Bronchial epithelial cell (primary cell): ENCODE data around the gene PBX1. TPM values are rescaled to one million over a fixed set of nuclear protein-coding genes. Genes with fewer than 3 reads are reported as not detected.
"Not testable (repeated sequence)": the region's sequence is repeated elsewhere in the genome, so short reads cannot be mapped to it uniquely, and the experiment has no call there.

Experiments used
- DNase-seq: peaks from one replicate; pipeline ENCODE4 v3.0.0-alpha.2; 2010; ENCODE audit warnings: low read depth
- FAIRE-seq: peaks from 2 replicates; lab custom pipeline; 2011; peaks lifted over from hg19 to GRCh38; lab: Jason Lieb, UNC
- H3K27me3 ChIP-seq: 2 replicates; pipeline ENCODE4 v1.5.1; 2011; ENCODE audit warnings: low read length; ENCODE audit not compliant: control insufficient read depth, insufficient read depth
- H3K36me3 ChIP-seq: 2 replicates; pipeline ENCODE4 v1.5.1; 2011; ENCODE audit warnings: low read length; ENCODE audit not compliant: control insufficient read depth, insufficient read depth
- H3K4me3 ChIP-seq: 2 replicates; pipeline ENCODE4 v1.5.1; 2011; ENCODE audit warnings: mild to moderate bottlenecking, low read depth, low read length, control low read depth
- total RNA-seq: library from RNA; depleted of rRNA; stranded (reverse); fragments of >200 nt; gene quantifications from 2 replicates; pipeline ENCODE4 v1.2.1, GENCODE V29; 2014
- TF ChIP-seq, protein P1 (sequence below): IDR thresholded peaks from 2 replicates; pipeline ENCODE4 v1.5.1; 2011; ENCODE audit warnings: mild to moderate bottlenecking, moderate library complexity, low read length, control low read depth, inconsistent platforms; ENCODE audit not compliant: insufficient read depth, severe bottlenecking

Gene PBX1
- total RNA-seq, 1 donor from 2014 or later = 3.2 TPM

GRCh38 chr1:164516591-164516990 lies 42.4 kb upstream of the PBX1 start:
- FAIRE-seq (no peak), DNase-seq (no peak)
- Histone ChIP-seq H3K27me3 (no peaks in the 10 kb centered on the region), H3K36me3 (no peaks in the 10 kb centered on the region), H3K4me3 (no peak overlapping the region)
- TF ChIP-seq, protein P1, sequence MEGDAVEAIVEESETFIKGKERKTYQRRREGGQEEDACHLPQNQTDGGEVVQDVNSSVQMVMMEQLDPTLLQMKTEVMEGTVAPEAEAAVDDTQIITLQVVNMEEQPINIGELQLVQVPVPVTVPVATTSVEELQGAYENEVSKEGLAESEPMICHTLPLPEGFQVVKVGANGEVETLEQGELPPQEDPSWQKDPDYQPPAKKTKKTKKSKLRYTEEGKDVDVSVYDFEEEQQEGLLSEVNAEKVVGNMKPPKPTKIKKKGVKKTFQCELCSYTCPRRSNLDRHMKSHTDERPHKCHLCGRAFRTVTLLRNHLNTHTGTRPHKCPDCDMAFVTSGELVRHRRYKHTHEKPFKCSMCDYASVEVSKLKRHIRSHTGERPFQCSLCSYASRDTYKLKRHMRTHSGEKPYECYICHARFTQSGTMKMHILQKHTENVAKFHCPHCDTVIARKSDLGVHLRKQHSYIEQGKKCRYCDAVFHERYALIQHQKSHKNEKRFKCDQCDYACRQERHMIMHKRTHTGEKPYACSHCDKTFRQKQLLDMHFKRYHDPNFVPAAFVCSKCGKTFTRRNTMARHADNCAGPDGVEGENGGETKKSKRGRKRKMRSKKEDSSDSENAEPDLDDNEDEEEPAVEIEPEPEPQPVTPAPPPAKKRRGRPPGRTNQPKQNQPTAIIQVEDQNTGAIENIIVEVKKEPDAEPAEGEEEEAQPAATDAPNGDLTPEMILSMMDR = no peak

- H3K36me3 ChIP-seq = no peaks in the 10 kb centered on the region
- DNase-seq (no peak), FAIRE-seq (no peak)
- TF ChIP-seq, protein P1 = no peak
- no peak overlapping the region for H3K4me3 ChIP-seq
- no peaks in the 10 kb centered on the region for H3K27me3 ChIP-seq
Observed at GRCh38 chr1:164518692-164519332, 40.2 kb upstream of the PBX1 start.

DNA sequence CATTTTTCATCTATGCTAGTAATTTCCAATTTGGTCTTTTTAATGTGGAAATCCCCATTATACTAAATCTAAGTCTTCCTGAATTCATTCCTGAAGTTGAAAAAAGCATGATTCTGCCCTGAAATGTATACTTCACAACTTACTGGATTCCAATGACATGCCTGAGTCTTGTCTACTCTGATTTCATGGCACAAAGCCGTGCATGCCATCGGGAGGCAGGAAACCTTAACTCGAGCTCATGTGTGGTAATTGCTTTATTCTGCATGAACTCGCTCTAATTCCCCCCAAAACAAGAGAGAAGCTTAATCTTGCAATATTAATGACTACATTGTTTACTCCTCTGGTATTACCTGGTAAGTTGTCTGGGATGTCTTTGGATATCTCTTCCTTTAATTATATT lies 39.6 kb upstream of the PBX1 start:
- H3K36me3 ChIP-seq = no peaks in the 10 kb centered on the region
- no peaks in the 10 kb centered on the region for H3K27me3 ChIP-seq
- no peak overlapping the region for H3K4me3 ChIP-seq
- FAIRE-seq (no peak), DNase-seq (no peak)
- TF ChIP-seq, protein P1 = no peak

DNA sequence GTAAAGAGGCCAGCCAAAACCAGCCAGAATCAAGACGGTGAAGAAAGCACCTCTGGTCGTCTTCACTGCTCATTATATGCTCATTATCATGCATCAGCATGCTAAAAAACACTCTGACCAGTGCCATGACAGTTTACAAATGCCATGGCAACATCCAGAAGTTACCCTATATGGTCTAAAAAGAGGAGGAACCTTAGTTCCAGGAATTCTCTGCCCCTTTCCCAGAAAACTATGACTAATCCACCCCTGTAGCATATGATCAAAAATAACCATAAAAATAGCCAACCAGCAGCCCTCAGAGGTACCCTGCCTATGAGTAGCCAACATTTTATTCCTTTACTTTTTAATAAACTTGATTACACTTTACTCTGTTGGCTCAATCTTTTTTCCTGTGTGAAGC lies 34.2 kb upstream of the PBX1 start:
- H3K27me3 ChIP-seq = no peaks in the 10 kb centered on the region
- TF ChIP-seq, protein P1 = no peak
- H3K36me3 ChIP-seq = no peaks in the 10 kb centered on the region
- no peak overlapping the region for H3K4me3 ChIP-seq
- FAIRE-seq = no peak
- DNase-seq = no peak

DNA sequence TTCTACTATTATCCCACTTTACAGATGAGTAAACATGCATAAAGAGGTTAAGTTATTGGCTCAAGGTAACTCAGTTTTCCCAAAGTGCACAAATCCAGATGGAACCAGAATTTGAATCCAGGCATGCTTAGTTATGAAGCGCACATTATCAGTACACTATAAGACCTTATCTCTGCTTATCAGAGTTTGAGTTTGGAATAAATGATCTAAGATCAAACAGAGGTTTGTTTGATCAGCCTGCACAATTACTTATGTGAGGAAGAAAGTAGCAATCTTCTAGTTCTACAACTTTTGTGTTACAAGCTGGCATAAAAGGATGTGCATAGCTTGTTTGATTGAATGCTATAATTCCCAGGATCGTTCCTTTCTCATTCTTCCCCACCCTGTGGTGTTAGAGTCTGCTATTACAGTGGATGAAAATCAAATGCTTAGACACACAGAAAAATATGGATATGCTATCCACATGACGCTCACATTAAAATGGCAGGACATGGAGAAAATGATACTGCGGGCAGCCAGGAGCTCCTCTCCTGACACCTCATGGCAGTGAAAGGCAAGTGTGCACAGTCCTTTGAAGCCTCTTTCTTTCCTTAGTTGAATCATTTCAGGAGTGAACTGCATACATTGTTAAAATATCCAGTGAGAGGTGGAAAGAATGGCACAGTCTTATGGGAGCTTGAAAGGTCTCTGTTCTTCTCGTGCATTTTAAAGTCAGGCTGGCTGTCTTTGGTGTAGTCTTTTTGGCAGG lies 23.9 kb upstream of the PBX1 start:
- no peaks in the 10 kb centered on the region for H3K27me3 ChIP-seq
- no peaks in the 10 kb centered on the region for H3K36me3 ChIP-seq
- no peak overlapping the region for H3K4me3 ChIP-seq
- no peak for FAIRE-seq
- DNase-seq = no peak
- TF ChIP-seq, protein P1 = no peak

GRCh38 chr1:164552463-164552988 lies 6.5 kb upstream of the PBX1 start:
- H3K36me3 ChIP-seq, DNase-seq, FAIRE-seq, H3K27me3 ChIP-seq, H3K4me3 ChIP-seq: not testable (repeated sequence)
